Limb (tissue), 2 donors: ENCODE measurements around the gene FAM83G.
"Not testable (repeated sequence)": the region's sequence is repeated elsewhere in the genome, so short reads cannot be mapped to it uniquely, and the experiment has no call there.

Experiments used
- DNase-seq, 2 donors: peaks; one replicate each; pipeline ENCODE4 v3.0.0-alpha.2; 2016; ENCODE audit errors: extremely low spot score in 2 of 2

FAM83G gene

GRCh38 chr17:19023209-19023999 lies 18.8 kb upstream of the FAM83G start:
- no peak for DNase-seq

- DNase-seq, result no peak
Observed at GRCh38 chr17:19022747-19023146, 18.2 kb upstream of the FAM83G start.

GRCh38 chr17:19022128-19022527 lies 17.6 kb upstream of the FAM83G start:
- DNase-seq, result no peak

GRCh38 chr17:19021622-19022083 lies 17.1 kb upstream of the FAM83G start:
- no peak for DNase-seq

GRCh38 chr17:19021011-19021621 lies 16.6 kb upstream of the FAM83G start:
- not testable (repeated sequence) for DNase-seq

GRCh38 chr17:19020016-19020415 lies 15.5 kb upstream of the FAM83G start:
- no peak for DNase-seq

- DNase-seq, result peak in 1 of 2 donors; percentile 60
Observed at GRCh38 chr17:19019041-19019941, 14.7 kb upstream of the FAM83G start.

- no peak for DNase-seq
Observed at GRCh38 chr17:19018600-19018950, 14.0 kb upstream of the FAM83G start.

GRCh38 chr17:19017804-19018599 lies 13.4 kb upstream of the FAM83G start:
- no peak for DNase-seq

- DNase-seq, result no peak
Observed at GRCh38 chr17:19017401-19017800, 12.8 kb upstream of the FAM83G start.

- no peak for DNase-seq
Observed at GRCh38 chr17:19016881-19017280, 12.3 kb upstream of the FAM83G start.

GRCh38 chr17:19016297-19016696 lies 11.7 kb upstream of the FAM83G start:
- no peak for DNase-seq

GRCh38 chr17:19015428-19015827 lies 10.9 kb upstream of the FAM83G start:
- no peak for DNase-seq

- DNase-seq, result no peak
Observed at GRCh38 chr17:19014628-19015215, 10.2 kb upstream of the FAM83G start.

GRCh38 chr17:19013806-19014627 lies 9.5 kb upstream of the FAM83G start:
- no peak for DNase-seq

- no peak for DNase-seq
Observed at GRCh38 chr17:19013226-19013625, 8.7 kb upstream of the FAM83G start.

- no peak for DNase-seq
Observed at GRCh38 chr17:19012171-19013080, 7.9 kb upstream of the FAM83G start.

- DNase-seq, result no peak
Observed at GRCh38 chr17:19011581-19011980, 7.0 kb upstream of the FAM83G start.
